Activated CD4-positive, alpha-beta T cell treated with anti-CD3 and anti-CD28 coated beads, Interleukin-2, amount 10 ng/mL, durations not matched to agents 7 days and 5 days (primary cell): ENCODE data around the gene SSNA1. TPM values are rescaled to one million over a fixed set of nuclear protein-coding genes. Genes with fewer than 3 reads are reported as not detected.

Source experiments
- CTCF ChIA-PET: fragments of 350-600 bp; sonication (Branson Sonifier 250); formaldehyde crosslinking; loops from one replicate; lab custom pipeline; 2021; ENCODE audit warnings: antibody characterized with exemption; lab: Charles Lee
- POLR2A ChIA-PET: fragments of 350-600 bp; sonication (Branson Sonifier 250); formaldehyde crosslinking; loops from one replicate; lab custom pipeline; 2021; ENCODE audit warnings: antibody characterized with exemption; lab: Charles Lee
- DNase-seq: peaks from one replicate; pipeline ENCODE4 v3.0.0-alpha.2; 2020
- H3K27ac Mint-ChIP-seq: one replicate; pipeline ENCODE4 v1.8.0; 2021; ENCODE audit warnings: mild to moderate bottlenecking, moderate library complexity, mixed read lengths
- H3K27me3 Mint-ChIP-seq: one replicate; pipeline ENCODE4 v1.8.0; 2021; ENCODE audit warnings: mixed read lengths
- H3K36me3 Mint-ChIP-seq: one replicate; pipeline ENCODE4 v1.8.0; 2021; ENCODE audit warnings: low read depth, mixed read lengths
- H3K4me1 Mint-ChIP-seq: one replicate; pipeline ENCODE4 v1.8.0; 2021; ENCODE audit warnings: mixed read lengths
- H3K4me3 Mint-ChIP-seq: one replicate; pipeline ENCODE4 v1.8.0; 2021; ENCODE audit warnings: mild to moderate bottlenecking, moderate library complexity, mixed read lengths
- H3K9me3 Mint-ChIP-seq: one replicate; pipeline ENCODE4 v1.8.0; 2021; ENCODE audit warnings: mixed read lengths
- total RNA-seq, 2 experiments: library from RNA; stranded (reverse); gene quantifications; one replicate each; pipeline ENCODE4 v1.2.3, GENCODE V29; 2021

The SSNA1 gene
- total RNA-seq, 2 experiments from 2014 or later, result 74.8 to 81.3 TPM

GRCh38 chr9:137219757-137220316 lies 31.4 kb downstream of the SSNA1 start:
- peaks cover 2% of the 10 kb centered on the region for H3K36me3 Mint-ChIP-seq
- POLR2A ChIA-PET, result no interaction called here
- H3K27ac Mint-ChIP-seq, result no peak overlapping the region
- CTCF ChIA-PET, result interaction anchor here (0.9 to 1.4 kb wide), 3 partner anchors 13 to 17 kb away, joined by 3 read pairs; no protein-coding TSS in a partner anchor
- H3K4me1 Mint-ChIP-seq, result peaks cover 13% of the 10 kb centered on the region
- H3K4me3 Mint-ChIP-seq, result peak overlapping the region; percentile 11
- no peaks in the 10 kb centered on the region for H3K27me3 Mint-ChIP-seq
- no peaks in the 10 kb centered on the region for H3K9me3 Mint-ChIP-seq
- no peak for DNase-seq

GRCh38 chr9:137220317-137221094 lies 32.0 kb downstream of the SSNA1 start:
- DNase-seq, result no peak
- peak overlapping the region; percentile 54 for H3K4me3 Mint-ChIP-seq
- CTCF ChIA-PET, result interaction anchor here (0.9 to 1.6 kb wide), 3 partner anchors 16 to 50 kb away, joined by 3 read pairs; no protein-coding TSS in a partner anchor

DNA sequence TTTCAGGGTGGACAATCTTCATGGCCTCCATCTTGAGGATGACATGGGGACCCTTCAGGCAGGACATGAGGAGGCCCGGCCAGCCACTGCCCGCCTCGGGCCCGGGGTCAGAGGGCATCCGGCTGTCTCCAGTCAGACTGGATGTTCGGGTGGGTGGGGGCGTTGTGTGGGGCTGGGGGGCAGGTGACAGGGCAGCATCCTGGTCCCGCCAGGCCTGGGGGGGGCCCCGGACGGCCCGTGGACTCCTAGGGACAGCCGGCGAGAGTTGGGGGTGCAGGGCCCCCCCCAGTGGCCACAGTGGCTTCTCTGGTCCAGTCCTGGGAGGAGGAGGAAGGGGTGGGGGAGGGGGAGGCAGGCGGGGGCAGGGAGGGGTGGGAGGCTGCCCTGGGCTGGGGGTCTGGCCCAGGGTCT lies 32.6 kb downstream of the SSNA1 start:
- Mint-ChIP-seq H3K4me1 (peaks cover 18% of the 10 kb centered on the region), H3K9me3 (no peaks in the 10 kb centered on the region), H3K36me3 (peaks cover 2% of the 10 kb centered on the region), H3K4me3 (peak overlapping the region; percentile 54), H3K27ac (no peak overlapping the region), H3K27me3 (no peaks in the 10 kb centered on the region)
- ChIA-PET POLR2A (interaction anchor here (0.5 kb wide), 1 partner anchor 197 kb away, joined by 9 read pairs; no protein-coding TSS in a partner anchor), CTCF (interaction anchor here (1.4 to 1.6 kb wide), 2 partner anchors 16 to 50 kb away, joined by 3 read pairs; no protein-coding TSS in a partner anchor)
- no peak for DNase-seq

More at GRCh38 chr9:137220317-137221094, 32.0 kb downstream of the SSNA1 start:
- no peaks in the 10 kb centered on the region for H3K27me3 Mint-ChIP-seq
- H3K36me3 Mint-ChIP-seq, result peaks cover 2% of the 10 kb centered on the region
- H3K27ac Mint-ChIP-seq, result no peak overlapping the region
- no peaks in the 10 kb centered on the region for H3K9me3 Mint-ChIP-seq
- H3K4me1 Mint-ChIP-seq, result peaks cover 18% of the 10 kb centered on the region
- POLR2A ChIA-PET, result no interaction called here

DNA sequence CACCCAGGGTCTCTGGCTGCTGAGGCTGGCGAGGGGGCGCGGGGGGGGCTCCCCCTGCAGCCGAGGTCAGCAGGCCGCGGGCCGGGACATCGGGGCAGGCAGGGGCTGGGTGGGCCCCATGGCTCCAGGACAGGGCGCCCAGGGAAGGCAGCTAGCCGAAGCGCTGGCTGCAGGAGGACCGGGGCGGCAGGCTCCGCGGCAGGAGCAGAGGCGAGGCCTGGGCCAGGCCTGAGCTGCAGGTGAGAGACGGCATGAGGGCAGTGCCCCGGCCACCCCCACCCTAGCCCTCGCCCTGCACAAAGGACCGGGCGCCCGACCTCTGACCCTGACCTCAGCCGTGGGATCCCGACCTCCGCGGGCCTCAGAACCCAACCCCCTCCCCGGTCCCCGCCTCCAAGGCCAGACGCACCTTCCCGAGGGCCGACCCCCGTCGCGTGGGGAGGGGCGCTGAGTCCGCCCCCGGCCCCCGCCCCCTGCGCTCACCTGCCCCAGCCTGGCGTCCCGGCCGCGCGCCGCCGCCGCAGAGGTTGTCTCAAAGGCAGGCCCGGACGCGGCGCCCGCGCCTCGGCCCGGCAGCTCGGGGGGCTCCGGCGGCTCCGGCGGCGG lies 33.1 kb downstream of the SSNA1 start:
- POLR2A ChIA-PET, result interaction anchor here (0.5 kb wide), 1 partner anchor 198 kb away, joined by 9 read pairs; no protein-coding TSS in a partner anchor
- Mint-ChIP-seq H3K4me1 (peaks cover 18% of the 10 kb centered on the region), H3K4me3 (no peak overlapping the region), H3K36me3 (peaks cover 2% of the 10 kb centered on the region), H3K27ac (no peak overlapping the region), H3K27me3 (no peaks in the 10 kb centered on the region), H3K9me3 (no peaks in the 10 kb centered on the region)
- CTCF ChIA-PET, result interaction anchor here (1.1 to 1.6 kb wide), 2 partner anchors 51 to 186 kb away, joined by 3 read pairs; no protein-coding TSS in a partner anchor
- no peak for DNase-seq

DNA sequence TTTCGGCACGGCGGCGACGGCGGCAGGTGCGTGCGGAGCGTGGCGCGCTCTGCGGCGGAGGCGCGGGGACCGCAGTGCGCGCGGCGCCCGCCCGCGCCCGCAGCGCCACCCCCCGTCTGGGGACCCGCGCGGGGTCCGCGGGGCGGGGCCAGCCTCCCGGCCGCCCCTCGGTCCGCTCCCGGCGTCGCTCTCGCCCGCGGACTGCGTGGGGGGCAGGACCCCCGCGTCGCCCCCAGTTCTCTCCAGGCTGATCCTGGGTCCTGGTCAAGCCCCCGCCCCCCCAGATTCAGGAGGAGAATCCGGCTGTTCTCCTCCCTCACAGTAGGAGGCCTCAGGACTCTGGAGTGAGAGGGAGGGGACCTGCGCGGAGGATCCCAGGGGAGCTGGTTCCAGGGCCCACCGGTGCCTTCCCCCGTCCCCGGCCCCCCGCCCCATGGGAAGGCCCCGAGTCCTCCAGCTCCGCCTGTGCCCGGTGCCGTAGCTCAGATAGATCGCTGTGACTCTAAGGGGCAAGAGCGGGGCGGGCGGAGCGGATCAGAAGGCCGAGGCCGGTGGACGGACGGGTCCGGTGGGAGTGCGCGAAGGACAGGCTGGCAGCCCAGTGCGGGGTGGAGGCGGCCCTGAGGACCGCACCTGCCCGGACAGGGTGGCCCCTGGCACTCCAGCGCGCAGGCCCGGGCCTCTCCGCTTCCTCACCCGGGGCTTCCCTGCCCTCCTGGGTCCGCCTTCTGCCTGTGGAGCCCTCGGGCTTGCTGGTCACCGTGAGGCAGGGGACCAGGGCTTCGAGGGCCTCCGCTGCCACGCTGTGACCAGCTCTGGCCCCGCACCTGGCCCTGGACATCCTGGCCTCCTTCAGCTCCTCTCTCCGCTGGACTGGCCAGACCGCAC lies 34.0 kb downstream of the SSNA1 start, which contains the start of gene RNF208:
Gene RNF208 (minus strand): TSS at position 51 of the 888 bp plus-strand sequence. CDS start 1,028 bp downstream, outside the sequence.
- peaks cover 18% of the 10 kb centered on the region for H3K4me1 Mint-ChIP-seq
- ChIA-PET CTCF (interaction anchor here (0.5 to 6.0 kb wide), 9 partner anchors 16 to 187 kb away, joined by 3 to 65 read pairs (median 3); partner anchors contain the start of gene TUBB4B), POLR2A (interaction anchor here (1.0 to 1.2 kb wide), 3 partner anchors 18 to 127 kb away, joined by 3 read pairs; partner anchors contain the start of genes TPRN and TUBB4B)
- peak within 1 kb of the TSS; percentile 84 for H3K27ac Mint-ChIP-seq
- no peaks in the 10 kb centered on the region for H3K9me3 Mint-ChIP-seq
- H3K36me3 Mint-ChIP-seq, result no peaks in the 10 kb centered on the region
- no peak for DNase-seq
- no peaks in the 10 kb centered on the region for H3K27me3 Mint-ChIP-seq
- peak within 1 kb of the TSS; percentile 73 for H3K4me3 Mint-ChIP-seq

DNA sequence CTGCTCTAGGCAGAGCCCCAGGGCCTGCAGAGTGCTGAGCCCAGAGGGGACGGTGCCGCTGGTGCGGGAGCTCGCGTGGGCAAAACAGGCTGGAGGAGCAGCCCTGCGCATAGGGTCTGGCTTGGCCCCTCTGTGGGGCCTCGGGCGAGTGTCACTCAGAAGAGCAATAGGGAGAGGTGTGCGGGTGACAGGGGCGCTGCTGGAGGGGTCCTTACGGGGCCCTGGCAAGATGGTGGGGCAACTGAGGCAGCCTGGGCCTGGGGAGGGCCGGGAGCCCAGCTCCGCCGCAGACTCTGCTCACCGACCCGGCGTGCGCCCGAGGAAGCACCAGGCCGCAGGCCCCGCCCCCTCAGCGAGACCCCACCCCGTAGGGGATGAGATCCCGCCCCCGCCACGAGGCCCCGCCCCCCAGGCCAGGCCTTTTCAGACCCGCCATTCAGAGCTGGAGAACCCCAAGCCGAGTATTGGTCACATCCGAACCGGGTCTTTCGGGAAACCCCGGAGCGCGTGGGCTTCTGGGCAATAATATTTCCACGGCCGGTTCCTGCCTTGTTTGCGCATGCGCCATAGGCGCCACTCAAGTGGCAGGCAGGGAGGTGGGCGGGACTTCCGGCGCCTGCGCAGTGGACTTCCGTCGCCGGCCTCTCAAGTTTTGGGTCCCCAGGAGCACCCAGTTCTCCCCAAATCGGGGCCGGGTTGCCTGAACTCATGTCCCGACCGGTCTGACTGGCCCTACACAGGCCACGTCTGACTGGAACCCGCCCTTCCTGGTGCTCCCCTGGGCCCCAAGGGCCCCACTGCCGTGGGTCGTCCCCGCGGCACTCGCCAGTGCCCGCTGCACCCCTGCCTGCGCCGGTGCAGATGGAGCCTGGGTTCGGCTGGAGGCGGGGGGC lies 34.8 kb downstream of the SSNA1 start:
- H3K4me3 Mint-ChIP-seq, result peak overlapping the region; percentile 73
- H3K4me1 Mint-ChIP-seq, result peaks cover 21% of the 10 kb centered on the region
- no peaks in the 10 kb centered on the region for H3K36me3 Mint-ChIP-seq
- CTCF ChIA-PET, result interaction anchor here (0.5 to 6.0 kb wide), 10 partner anchors 15 to 1127 kb away, joined by 3 to 65 read pairs (median 4); partner anchors contain the start of gene TUBB4B
- peak; percentile 99 for DNase-seq
- H3K27me3 Mint-ChIP-seq, result peaks cover 2% of the 10 kb centered on the region
- H3K9me3 Mint-ChIP-seq, result no peaks in the 10 kb centered on the region
- peak overlapping the region; percentile 84 for H3K27ac Mint-ChIP-seq
- POLR2A ChIA-PET, result interaction anchor here (1.0 to 1.2 kb wide), 3 partner anchors 17 to 128 kb away, joined by 3 read pairs; partner anchors contain the start of genes TPRN and TUBB4B

GRCh38 chr9:137224830-137225694 lies 36.6 kb downstream of the SSNA1 start, which contains the start of gene CYSRT1:
TSS of gene CYSRT1 (plus strand) at chr9:137225174. CDS start at chr9:137225622, 448 bp downstream.
- no peaks in the 10 kb centered on the region for H3K9me3 Mint-ChIP-seq
- ChIA-PET POLR2A (no interaction called here), CTCF (interaction anchor here (0.9 to 6.0 kb wide), 4 partner anchors 13 to 129 kb away, joined by 3 to 65 read pairs (median 6); partner anchors contain the start of gene TUBB4B)
- DNase-seq, result peak; percentile 36
- peaks cover 21% of the 10 kb centered on the region for H3K4me1 Mint-ChIP-seq
- peak within 1 kb of the TSS; percentile 84 for H3K27ac Mint-ChIP-seq
- peaks cover 2% of the 10 kb centered on the region for H3K27me3 Mint-ChIP-seq
- H3K36me3 Mint-ChIP-seq, result no peaks in the 10 kb centered on the region
- H3K4me3 Mint-ChIP-seq, result peak within 1 kb of the TSS; percentile 73

DNA sequence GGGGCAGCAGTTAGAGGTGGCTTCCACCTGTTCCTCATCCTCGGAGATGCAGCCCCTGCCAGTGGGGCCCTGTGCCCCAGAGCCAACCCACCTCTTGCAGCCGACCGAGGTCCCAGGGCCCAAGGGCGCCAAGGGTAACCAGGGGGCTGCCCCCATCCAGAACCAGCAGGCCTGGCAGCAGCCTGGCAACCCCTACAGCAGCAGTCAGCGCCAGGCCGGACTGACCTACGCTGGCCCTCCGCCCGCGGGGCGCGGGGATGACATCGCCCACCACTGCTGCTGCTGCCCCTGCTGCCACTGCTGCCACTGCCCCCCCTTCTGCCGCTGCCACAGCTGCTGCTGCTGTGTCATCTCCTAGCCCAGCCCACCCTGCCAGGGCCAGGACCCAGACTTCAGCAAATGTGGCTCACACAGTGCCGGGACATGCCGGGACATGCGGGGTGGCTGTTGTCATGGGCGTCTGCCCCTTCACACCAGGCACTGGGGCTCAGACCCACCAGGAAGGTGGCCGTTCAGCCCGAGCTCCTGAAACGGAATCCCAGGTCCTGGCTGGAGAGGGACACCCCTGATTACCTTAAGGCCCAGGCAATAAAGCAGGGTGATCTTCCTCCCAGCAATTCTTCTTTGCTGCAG lies 37.3 kb downstream of the SSNA1 start:
- Mint-ChIP-seq H3K27ac (peak overlapping the region; percentile 36), H3K9me3 (no peaks in the 10 kb centered on the region), H3K36me3 (no peaks in the 10 kb centered on the region), H3K4me3 (no peak overlapping the region), H3K27me3 (peaks cover 2% of the 10 kb centered on the region), H3K4me1 (peaks cover 20% of the 10 kb centered on the region)
- ChIA-PET CTCF (interaction anchor here (1.0 to 6.0 kb wide), 3 partner anchors 12 to 179 kb away, joined by 3 to 65 read pairs (median 3); partner anchors contain the start of gene TUBB4B), POLR2A (no interaction called here)
- DNase-seq, result no peak

GRCh38 chr9:137226338-137227053 lies 38.0 kb downstream of the SSNA1 start:
- ChIA-PET CTCF (interaction anchor here (0.7 to 6.0 kb wide), 11 partner anchors 12 to 191 kb away, joined by 3 to 65 read pairs (median 4); partner anchors contain the start of genes TPRN and TUBB4B), POLR2A (no interaction called here)
- Mint-ChIP-seq H3K36me3 (no peaks in the 10 kb centered on the region), H3K27ac (peak overlapping the region; percentile 25), H3K9me3 (no peaks in the 10 kb centered on the region), H3K4me3 (no peak overlapping the region), H3K27me3 (peaks cover 2% of the 10 kb centered on the region), H3K4me1 (peaks cover 19% of the 10 kb centered on the region)
- DNase-seq, result no peak
